Activated B cell treated with CpG ODN at 0.5 μM for 24 hours (primary cell): ENCODE measurements around the gene TRAF3. TPM values are rescaled to one million over a fixed set of nuclear protein-coding genes. Genes with fewer than 3 reads are reported as not detected.

ENCODE experiments used
- ATAC-seq: fragments of 200-7000 bp; cut with Tn5 transposase; one replicate; pipeline ENCODE4 v1.10.0; 2021; ENCODE audit warnings: low read depth, mild to moderate bottlenecking, moderate library complexity
- CTCF ChIA-PET: fragments of 350-600 bp; sonication (Branson Sonifier 250); formaldehyde crosslinking; loops from one replicate; lab custom pipeline; 2021; ENCODE audit warnings: antibody characterized with exemption; lab: Charles Lee
- POLR2A ChIA-PET: fragments of 350-600 bp; sonication (Branson Sonifier 250); formaldehyde crosslinking; loops from one replicate; lab custom pipeline; 2021; ENCODE audit warnings: antibody characterized with exemption; lab: Charles Lee
- DNase-seq: peaks from one replicate; pipeline ENCODE4 v3.0.0; 2022
- H3K27ac Mint-ChIP-seq: one replicate; pipeline ENCODE4 v1.8.0; 2020; ENCODE audit warnings: mixed read lengths
- H3K27me3 Mint-ChIP-seq: one replicate; pipeline ENCODE4 v1.8.0; 2021; ENCODE audit warnings: mixed read lengths
- H3K36me3 Mint-ChIP-seq: one replicate; pipeline ENCODE4 v1.8.0; 2021; ENCODE audit warnings: low read depth, mixed read lengths
- H3K4me1 Mint-ChIP-seq: one replicate; pipeline ENCODE4 v1.8.0; 2021; ENCODE audit warnings: mixed read lengths
- H3K4me3 Mint-ChIP-seq: one replicate; pipeline ENCODE4 v1.8.0; 2020; ENCODE audit warnings: mild to moderate bottlenecking, mixed read lengths
- H3K9me3 Mint-ChIP-seq: one replicate; pipeline ENCODE4 v1.8.0; 2020; ENCODE audit warnings: mixed read lengths
- CTCF ChIP-seq: fragments of 200-600 bp; IDR thresholded peaks from one replicate; pipeline ENCODE4 v1.8.0; 2022; ENCODE audit warnings: antibody characterized with exemption, mild to moderate bottlenecking
- intact Hi-C: fragments of 100-400 bp; cut with micrococcal nuclease; formaldehyde crosslinking; loops from one replicate; pipeline ENCODE4 v1.15.1; 2024
- total RNA-seq: library from RNA; stranded (reverse); gene quantifications from 2 replicates; pipeline ENCODE4 v1.2.3, GENCODE V29; 2022

TRAF3 gene
- total RNA-seq, 1 donor from 2014 or later: 120 TPM

- TF ChIP-seq CTCF: no peak
- Mint-ChIP-seq H3K36me3 (no peaks in the 10 kb centered on the region), H3K27me3 (no peaks in the 10 kb centered on the region), H3K4me3 (peak overlapping the region; percentile 55), H3K4me1 (peaks cover 57% of the 10 kb centered on the region), H3K27ac (peak overlapping the region; percentile 54), H3K9me3 (no peaks in the 10 kb centered on the region)
- CTCF ChIA-PET: no interaction called here
- ATAC-seq: peak; percentile 20
- DNase-seq: no peak
- POLR2A ChIA-PET: interaction anchor here (0.6 to 1.0 kb wide), 2 partner anchors 16 to 167 kb away, joined by 3 to 11 read pairs; no protein-coding TSS in a partner anchor
- intact Hi-C loops: no loop called here
These were observed 19.2 kb upstream of the TRAF3 start for GRCh38 chr14:102758087-102758486.

GRCh38 chr14:102759456-102760187 lies 17.6 kb upstream of the TRAF3 start:
- ATAC-seq (no peak), DNase-seq (no peak)
- intact Hi-C loops: loop anchor here (5.0 to 10.0 kb wide), 2 partner anchors 143 to 765 kb away; partner anchors contain the start of genes CKB and TRMT61A
- peaks cover 54% of the 10 kb centered on the region for H3K4me1 Mint-ChIP-seq
- no peak overlapping the region for H3K4me3 Mint-ChIP-seq
- ChIA-PET POLR2A (interaction anchor here (0.6 to 2.3 kb wide), 2 partner anchors 9 to 153 kb away, joined by 3 to 6 read pairs; no protein-coding TSS in a partner anchor), CTCF (interaction anchor here (0.8 to 1.7 kb wide), 2 partner anchors 15 to 65 kb away, joined by 3 to 7 read pairs; no protein-coding TSS in a partner anchor)
- H3K27ac Mint-ChIP-seq: peak overlapping the region; percentile 16
- H3K9me3 Mint-ChIP-seq: no peaks in the 10 kb centered on the region
- TF ChIP-seq CTCF: no peak
- no peaks in the 10 kb centered on the region for H3K27me3 Mint-ChIP-seq
- H3K36me3 Mint-ChIP-seq: no peaks in the 10 kb centered on the region

GRCh38 chr14:102760496-102761193 lies 16.6 kb upstream of the TRAF3 start:
- intact Hi-C loops: loop anchor here (5.0 to 10.0 kb wide), 2 partner anchors 142 to 764 kb away; partner anchors contain the start of genes CKB and TRMT61A
- ChIA-PET POLR2A (interaction anchor here (2.3 kb wide), 1 partner anchor 8 kb away, joined by 6 read pairs; no protein-coding TSS in a partner anchor), CTCF (interaction anchor here (1.7 kb wide), 1 partner anchor 66 kb away, joined by 7 read pairs; no protein-coding TSS in a partner anchor)
- peaks cover 52% of the 10 kb centered on the region for H3K4me1 Mint-ChIP-seq
- TF ChIP-seq CTCF: no peak
- H3K27me3 Mint-ChIP-seq: no peaks in the 10 kb centered on the region
- no peaks in the 10 kb centered on the region for H3K36me3 Mint-ChIP-seq
- H3K9me3 Mint-ChIP-seq: no peaks in the 10 kb centered on the region
- DNase-seq (no peak), ATAC-seq (no peak)
- no peak overlapping the region for H3K27ac Mint-ChIP-seq
- H3K4me3 Mint-ChIP-seq: no peak overlapping the region

- DNase-seq (no peak), ATAC-seq (no peak)
- TF ChIP-seq CTCF: no peak
- no peak overlapping the region for H3K4me3 Mint-ChIP-seq
- CTCF ChIA-PET: no interaction called here
- peaks cover 57% of the 10 kb centered on the region for H3K4me1 Mint-ChIP-seq
- no peaks in the 10 kb centered on the region for H3K9me3 Mint-ChIP-seq
- POLR2A ChIA-PET: interaction anchor here (2.3 kb wide), 1 partner anchor 7 kb away, joined by 6 read pairs; no protein-coding TSS in a partner anchor
- H3K27me3 Mint-ChIP-seq: no peaks in the 10 kb centered on the region
- no peaks in the 10 kb centered on the region for H3K36me3 Mint-ChIP-seq
- no peak overlapping the region for H3K27ac Mint-ChIP-seq
- intact Hi-C loops: loop anchor here (5.0 to 10.0 kb wide), 2 partner anchors 141 to 764 kb away; partner anchors contain the start of genes CKB and TRMT61A
These were observed 16.0 kb upstream of the TRAF3 start for GRCh38 chr14:102761206-102761605.
